HEK293T (cell line): Measurements from ENCODE around the gene OR6J1.
"Not testable (repeated sequence)": the region's sequence is repeated elsewhere in the genome, so short reads cannot be mapped to it uniquely, and the experiment has no call there.

Experiments
- CTCF ChIA-PET: fragments of 350-600 bp; formaldehyde crosslinking; extraction: SDS; loops from one replicate; lab custom pipeline; 2021; ENCODE audit warnings: antibody characterized with exemption, inconsistent platforms; lab: Yijun Ruan, JAX
- POLR2A ChIA-PET: fragments of 350-600 bp; formaldehyde crosslinking; extraction: SDS; loops from one replicate; lab custom pipeline; 2020; ENCODE audit warnings: antibody characterized with exemption, inconsistent platforms; lab: Yijun Ruan, JAX
- DNase-seq: peaks from one replicate; pipeline ENCODE4 v3.0.0; 2012; ENCODE audit warnings: mixed read lengths; ENCODE audit errors: extremely low spot score
- ARNT ChIP-seq: fragments of 450-650 bp; IDR thresholded peaks from 2 replicates; pipeline ENCODE4 v1.6.1; 2017; ENCODE audit warnings: mild to moderate bottlenecking
- BHLHE40 ChIP-seq: fragments of 450-650 bp; IDR thresholded peaks from 2 replicates; pipeline ENCODE4 v1.6.1; 2016; ENCODE audit warnings: mild to moderate bottlenecking, moderate library complexity, borderline replicate concordance
- CTBP1 ChIP-seq: fragments of 450-650 bp; IDR thresholded peaks from 2 replicates; pipeline ENCODE4 v1.6.1; 2016; ENCODE audit warnings: borderline replicate concordance
- ELF4 ChIP-seq: fragments of 450-650 bp; IDR thresholded peaks from 2 replicates; pipeline ENCODE4 v1.6.1; 2017; ENCODE audit warnings: antibody characterized with exemption
- FOXA1 ChIP-seq: fragments of 450-650 bp; IDR thresholded peaks from 2 replicates; pipeline ENCODE4 v1.6.1; 2016; ENCODE audit warnings: mild to moderate bottlenecking
- FOXK2 ChIP-seq: fragments of 450-650 bp; IDR thresholded peaks from 2 replicates; pipeline ENCODE4 v1.6.1; 2016; ENCODE audit warnings: mild to moderate bottlenecking
- FOXM1 ChIP-seq: fragments of 450-650 bp; IDR thresholded peaks from 2 replicates; pipeline ENCODE4 v1.6.1; 2017; ENCODE audit warnings: mild to moderate bottlenecking, borderline replicate concordance
- HDGF ChIP-seq: fragments of 450-650 bp; IDR thresholded peaks from 2 replicates; pipeline ENCODE4 v1.6.1; 2017; ENCODE audit warnings: antibody characterized with exemption, borderline replicate concordance
- L3MBTL2 ChIP-seq: fragments of 450-650 bp; conservative IDR thresholded peaks from 2 replicates; pipeline ENCODE4 v1.6.1; 2016; ENCODE audit warnings: mild to moderate bottlenecking
- LEF1 ChIP-seq: fragments of 450-650 bp; IDR thresholded peaks from 2 replicates; pipeline ENCODE4 v1.6.1; 2017; ENCODE audit warnings: mild to moderate bottlenecking, borderline replicate concordance
- NFRKB ChIP-seq: fragments of 450-650 bp; IDR thresholded peaks from 2 replicates; pipeline ENCODE4 v1.6.1; 2016; ENCODE audit warnings: mild to moderate bottlenecking, moderate library complexity
- SP1 ChIP-seq: fragments of 450-650 bp; IDR thresholded peaks from 2 replicates; pipeline ENCODE4 v1.6.1; 2017
- SUZ12 ChIP-seq: fragments of 450-650 bp; IDR thresholded peaks from 2 replicates; pipeline ENCODE4 v1.6.1; 2016; ENCODE audit warnings: mild to moderate bottlenecking
- TARDBP ChIP-seq: fragments of 450-650 bp; IDR thresholded peaks from 2 replicates; pipeline ENCODE4 v1.6.1; 2016
- ZNF384 ChIP-seq: fragments of 450-650 bp; IDR thresholded peaks from 2 replicates; pipeline ENCODE4 v1.6.1; 2016
- TF ChIP-seq, protein P1 (sequence below): fragments of 450-650 bp; IDR thresholded peaks from 2 replicates; pipeline ENCODE4 v1.6.1; 2016

OR6J1 gene

DNA sequence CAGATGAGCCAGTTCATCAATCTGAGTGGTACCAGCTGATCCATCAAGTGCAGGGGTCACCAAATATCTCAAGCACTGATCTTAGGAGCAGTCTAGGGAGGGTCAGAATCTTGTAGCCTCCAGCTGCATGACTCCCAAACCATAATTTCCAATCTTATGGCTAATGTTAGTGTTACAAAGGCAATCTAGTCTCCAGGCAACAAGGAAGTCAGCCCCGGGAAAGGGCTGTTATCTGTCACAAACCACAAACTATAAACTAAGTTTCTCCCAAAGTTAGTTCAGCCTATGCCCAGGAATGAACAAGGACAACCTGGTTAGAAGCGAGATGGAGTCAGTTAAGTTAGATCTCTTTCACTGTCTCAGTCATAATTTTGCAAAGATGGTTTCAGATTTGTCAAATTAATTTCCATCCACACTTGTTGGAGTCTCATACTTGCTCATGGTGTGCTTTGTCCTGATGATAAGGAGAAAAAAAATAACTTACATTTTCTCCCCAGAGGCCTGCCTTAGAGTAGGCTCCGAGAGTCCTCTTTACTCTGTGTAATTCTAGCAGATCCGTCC lies 49.9 kb downstream of the OR6J1 start:
- DNase-seq: no peak
- POLR2A ChIA-PET: interaction anchor here (0.7 kb wide), 1 partner anchor 413 kb away, joined by 3 read pairs; no protein-coding TSS in a partner anchor
- CTCF ChIA-PET: interaction anchor here (1.3 kb wide), 1 partner anchor 59 kb away, joined by 6 read pairs; no protein-coding TSS in a partner anchor
- TF ChIP-seq LEF1: no peak
- TF ChIP-seq ZNF384: no peak
- TF ChIP-seq SUZ12: no peak
- no peak for TF ChIP-seq FOXA1
- TF ChIP-seq FOXK2: no peak
- no peak for TF ChIP-seq TARDBP

DNA sequence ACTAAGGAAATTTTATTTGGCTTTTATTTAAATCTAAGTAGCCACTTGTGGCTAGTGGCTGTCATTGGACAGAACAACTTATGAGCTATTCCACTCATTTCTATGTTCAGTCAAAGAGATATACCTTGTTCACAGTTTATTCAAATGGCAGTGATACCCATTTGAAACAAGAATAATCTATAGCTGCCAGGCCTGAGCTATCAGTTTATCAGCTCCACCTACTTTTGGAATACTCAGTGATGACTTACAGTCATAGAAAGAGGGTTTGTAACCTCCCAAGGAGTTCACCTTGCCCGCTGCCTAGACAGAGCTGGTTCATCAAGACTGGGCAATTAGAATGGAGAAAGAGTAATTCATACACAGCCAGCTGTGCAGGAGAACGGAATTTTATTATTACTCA lies 50.6 kb downstream of the OR6J1 start:
- CTCF ChIA-PET: interaction anchor here (1.3 kb wide), 1 partner anchor 60 kb away, joined by 6 read pairs; no protein-coding TSS in a partner anchor
- POLR2A ChIA-PET: interaction anchor here (0.7 kb wide), 1 partner anchor 413 kb away, joined by 3 read pairs; no protein-coding TSS in a partner anchor
- no peak for DNase-seq
- TF ChIP-seq FOXM1: no peak
- no peak for TF ChIP-seq FOXK2
- no peak for TF ChIP-seq CTBP1
- no peak for TF ChIP-seq SP1
- TF ChIP-seq SUZ12: no peak
- no peak for TF ChIP-seq LEF1
- TF ChIP-seq NFRKB: no peak
- TF ChIP-seq TARDBP: no peak

DNA sequence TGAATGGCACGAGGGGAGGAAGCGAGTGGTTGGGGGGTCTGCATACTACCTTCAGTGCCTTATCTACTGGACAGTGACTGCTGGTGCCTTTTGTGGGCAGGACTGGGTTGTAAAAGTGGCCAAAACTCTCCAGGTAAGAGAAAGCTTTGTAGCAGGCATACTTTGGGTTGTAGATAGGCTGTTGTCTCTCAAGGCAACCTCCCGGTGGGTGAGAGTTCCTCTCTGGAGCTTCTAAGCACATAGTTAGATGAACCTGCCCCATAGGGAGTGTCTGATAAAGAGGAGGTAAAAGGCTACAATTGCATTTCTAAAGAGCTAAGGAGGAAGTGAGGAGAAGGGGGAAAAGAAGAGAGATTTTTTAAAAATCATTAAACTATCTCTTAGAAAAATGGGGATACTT lies 51.0 kb downstream of the OR6J1 start:
- POLR2A ChIA-PET: no interaction called here
- no peak for DNase-seq
- CTCF ChIA-PET: interaction anchor here (1.3 kb wide), 1 partner anchor 60 kb away, joined by 6 read pairs; no protein-coding TSS in a partner anchor
- no peak for TF ChIP-seq FOXM1
- TF ChIP-seq, protein P1, sequence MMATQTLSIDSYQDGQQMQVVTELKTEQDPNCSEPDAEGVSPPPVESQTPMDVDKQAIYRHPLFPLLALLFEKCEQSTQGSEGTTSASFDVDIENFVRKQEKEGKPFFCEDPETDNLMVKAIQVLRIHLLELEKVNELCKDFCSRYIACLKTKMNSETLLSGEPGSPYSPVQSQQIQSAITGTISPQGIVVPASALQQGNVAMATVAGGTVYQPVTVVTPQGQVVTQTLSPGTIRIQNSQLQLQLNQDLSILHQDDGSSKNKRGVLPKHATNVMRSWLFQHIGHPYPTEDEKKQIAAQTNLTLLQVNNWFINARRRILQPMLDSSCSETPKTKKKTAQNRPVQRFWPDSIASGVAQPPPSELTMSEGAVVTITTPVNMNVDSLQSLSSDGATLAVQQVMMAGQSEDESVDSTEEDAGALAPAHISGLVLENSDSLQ: no peak
- TF ChIP-seq SP1: no peak
- no peak for TF ChIP-seq NFRKB
- TF ChIP-seq LEF1: no peak
- TF ChIP-seq TARDBP: no peak
- no peak for TF ChIP-seq ZNF384

DNA sequence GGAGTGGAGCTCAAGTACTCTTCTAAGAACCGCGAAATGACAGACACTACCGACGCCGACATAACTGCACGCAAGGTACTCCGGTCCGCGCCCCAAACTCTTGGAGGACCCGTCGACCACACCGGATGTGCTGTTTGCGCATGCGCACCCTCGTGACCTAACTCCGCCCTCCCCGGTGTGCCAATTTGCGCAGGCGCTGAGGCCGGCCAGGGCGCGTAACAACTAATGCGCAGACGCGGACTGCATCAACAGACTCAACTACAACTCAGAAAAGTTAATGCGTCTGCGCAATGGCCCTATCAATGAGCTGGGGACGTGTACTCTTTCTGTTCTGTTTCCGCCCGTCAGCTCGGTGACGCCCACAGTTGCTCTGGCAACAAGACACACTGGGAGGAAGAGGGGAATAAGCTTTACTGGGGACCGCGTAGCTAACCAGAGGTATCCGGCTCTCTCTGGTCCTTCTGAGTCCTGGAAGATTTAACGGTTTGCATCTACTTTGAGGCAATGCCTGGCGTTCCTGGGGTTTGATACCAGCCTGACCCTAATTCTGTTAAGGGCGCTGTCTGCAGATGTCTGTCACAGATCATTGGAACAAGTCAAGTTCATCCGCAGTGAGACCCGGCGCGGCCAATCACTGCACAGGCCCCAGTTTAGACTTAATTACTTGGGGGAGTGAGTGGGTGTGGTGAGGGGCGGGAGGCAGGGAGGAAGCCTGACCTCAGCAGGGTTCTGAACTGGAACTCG lies 54.9 kb downstream of the OR6J1 start, which contains the start of gene DAD1:
Gene DAD1 (minus strand): TSS at position 129 of the 744 bp plus-strand sequence. CDS start 67 bp downstream, at position 62.
- CTCF ChIA-PET: interaction anchor here (0.6 to 2.1 kb wide), 11 partner anchors 9 to 266 kb away, joined by 3 to 12 read pairs (median 3); partner anchors contain the start of gene ABHD4
- POLR2A ChIA-PET: interaction anchor here (0.6 to 3.3 kb wide), 22 partner anchors 9 to 248 kb away, joined by 3 to 45 read pairs (median 4); partner anchors contain the start of genes ABHD4, OXA1L and SLC7A7

DNA sequence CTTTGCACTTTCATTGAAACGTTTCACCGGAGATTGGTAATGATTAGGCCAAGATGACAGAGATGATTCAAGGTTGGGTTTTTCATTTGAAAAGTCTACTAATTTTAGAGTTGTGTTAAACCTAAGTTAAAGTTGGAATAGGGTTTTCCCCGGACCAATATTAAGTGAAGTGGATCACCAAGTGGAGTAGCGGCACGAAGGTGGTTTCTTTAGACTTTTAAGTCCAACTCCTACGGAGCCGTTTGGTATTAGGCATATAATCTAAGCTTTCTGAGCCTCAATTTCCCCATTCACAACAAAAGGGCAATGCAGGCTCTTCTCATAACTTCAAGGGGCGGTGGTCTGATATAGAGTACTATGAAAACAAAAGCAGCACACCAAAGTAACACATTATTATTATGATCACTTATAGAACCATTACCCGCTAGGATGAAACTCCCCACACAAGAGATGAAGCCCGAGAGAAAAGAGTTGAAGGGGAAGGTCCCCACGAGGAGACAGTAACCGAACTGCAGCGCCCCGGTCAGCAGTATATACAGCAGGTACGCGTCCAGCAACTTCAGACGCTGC lies 55.5 kb downstream of the OR6J1 start:
- ChIA-PET CTCF (interaction anchor here (1.1 to 2.1 kb wide), 5 partner anchors 10 to 266 kb away, joined by 3 to 12 read pairs (median 8); partner anchors contain the start of gene ABHD4), POLR2A (interaction anchor here (0.8 to 3.3 kb wide), 13 partner anchors 9 to 248 kb away, joined by 3 to 45 read pairs (median 4); partner anchors contain the start of gene ABHD4)
- TF ChIP-seq TARDBP (no peak), L3MBTL2 (no peak), ELF4 (no peak), SP1 (no peak), FOXA1 (no peak), HDGF (no peak), SUZ12 (no peak), BHLHE40 (no peak), NFRKB (no peak), LEF1 (no peak), FOXK2 (no peak), ARNT (no peak), FOXM1 (no peak), CTBP1 (no peak), ZNF384 (no peak)
- TF ChIP-seq, protein P1: no peak
- no peak for DNase-seq

More for the DNA sequence above, 54.9 kb downstream of the OR6J1 start, which contains the start of gene DAD1:
- DNase-seq: peak; percentile 98
- TF ChIP-seq NFRKB: no peak
- TF ChIP-seq, protein P1: peak; percentile 81

- DNase-seq: not testable (repeated sequence)
- CTCF ChIA-PET: interaction anchor here (1.6 to 2.1 kb wide), 2 partner anchors 10 to 65 kb away, joined by 8 to 12 read pairs; partner anchors contain the start of gene ABHD4
- POLR2A ChIA-PET: interaction anchor here (1.6 to 3.3 kb wide), 4 partner anchors 9 to 64 kb away, joined by 5 to 45 read pairs (median 15); partner anchors contain the start of gene ABHD4
Observed at GRCh38 chr14:22587677-22588422, 56.3 kb downstream of the OR6J1 start.
